Vagina (tissue), 2 donors: ENCODE measurements around the gene WSCD1.

ENCODE experiments used
- CTCF ChIP-seq, 3 experiments: fragments of 450-650 bp in 2 of 3; fragments of 200-600 bp in 1 of 3; sonication (generic) in 1 of 3; IDR thresholded peaks; one replicate each; pipeline ENCODE4 v1.5.1; 2017 to 2019; ENCODE audit warnings: antibody characterized with exemption in 3 of 3, mild to moderate bottlenecking in 2 of 3, moderate library complexity in 2 of 3
- POLR2A ChIP-seq, 2 donors: fragments of 450-650 bp; IDR thresholded peaks; one replicate each; pipeline ENCODE4 v1.6.1; 2017; ENCODE audit warnings: antibody characterized with exemption in 2 of 2, mild to moderate bottlenecking in 2 of 2, moderate library complexity in 2 of 2
- POLR2AphosphoS5 ChIP-seq, 2 donors: sonication (generic); formaldehyde crosslinking; IDR thresholded peaks; one replicate each; pipeline ENCODE4 v1.9.0; 2017; ENCODE audit warnings: antibody characterized with exemption in 2 of 2, mild to moderate bottlenecking in 2 of 2, low read depth in 1 of 2; ENCODE audit not compliant: insufficient read depth in 1 of 2

- no peak for TF ChIP-seq CTCF (IDR thresholded peaks at IDR 0.05)
- TF ChIP-seq POLR2AphosphoS5 (IDR thresholded peaks at IDR 0.05; ENCODE audit: insufficient read depth in 1 of 2, low read depth in 1 of 2): no peak
- no peak for TF ChIP-seq POLR2A (IDR thresholded peaks at IDR 0.05)
These were observed 25.9 kb upstream of the WSCD1 start for GRCh38 chr17:6044261-6044660.
